Measurements from ENCODE around the gene NNMT. TPM values are rescaled to one million over a fixed set of nuclear protein-coding genes. Genes with fewer than 3 reads are reported as not detected.
"Not testable (repeated sequence)": the region's sequence is repeated elsewhere in the genome, so short reads cannot be mapped to it uniquely, and the experiment has no call there.

NNMT gene
- total RNA-seq, 4 donors from 2014 or later, result 157 to 968 (median 541) TPM

- H3K4me3 ChIP-seq, result no peak overlapping the region
- peaks cover 0 to 6% (median 0%) of the 10 kb centered on the region in 3 donors for H3K9me3 ChIP-seq
- H3K36me3 ChIP-seq, result no peaks in the 10 kb centered on the region
- intact Hi-C loops (cut with DNase I; ENCODE audit: low total_unique reads) (no loop called here), in situ Hi-C loops (cut with MboI; ENCODE audit: low sequenced_read_pairs in 4 of 4) (loop anchor here in 2 of 4 donors (25.0 kb wide), 1 partner anchor 432 kb away; no protein-coding TSS in a partner anchor)
- ATAC-seq (no peak), DNase-seq (no peak)
- H3K4me1 ChIP-seq, result no peaks in the 10 kb centered on the region
- H3K27me3 ChIP-seq, result no peaks in the 10 kb centered on the region
- H3K27ac ChIP-seq, result no peak overlapping the region
- no peak for TF ChIP-seq CTCF (IDR thresholded peaks at IDR 0.05 in 4 of 5, conservative IDR thresholded peaks at IDR 0.05 in 1 of 5)
- no peak for TF ChIP-seq POLR2A (IDR thresholded peaks at IDR 0.05)
Measured at GRCh38 chr11:114330373-114330772, 34.2 kb downstream of the NNMT start.

DNA sequence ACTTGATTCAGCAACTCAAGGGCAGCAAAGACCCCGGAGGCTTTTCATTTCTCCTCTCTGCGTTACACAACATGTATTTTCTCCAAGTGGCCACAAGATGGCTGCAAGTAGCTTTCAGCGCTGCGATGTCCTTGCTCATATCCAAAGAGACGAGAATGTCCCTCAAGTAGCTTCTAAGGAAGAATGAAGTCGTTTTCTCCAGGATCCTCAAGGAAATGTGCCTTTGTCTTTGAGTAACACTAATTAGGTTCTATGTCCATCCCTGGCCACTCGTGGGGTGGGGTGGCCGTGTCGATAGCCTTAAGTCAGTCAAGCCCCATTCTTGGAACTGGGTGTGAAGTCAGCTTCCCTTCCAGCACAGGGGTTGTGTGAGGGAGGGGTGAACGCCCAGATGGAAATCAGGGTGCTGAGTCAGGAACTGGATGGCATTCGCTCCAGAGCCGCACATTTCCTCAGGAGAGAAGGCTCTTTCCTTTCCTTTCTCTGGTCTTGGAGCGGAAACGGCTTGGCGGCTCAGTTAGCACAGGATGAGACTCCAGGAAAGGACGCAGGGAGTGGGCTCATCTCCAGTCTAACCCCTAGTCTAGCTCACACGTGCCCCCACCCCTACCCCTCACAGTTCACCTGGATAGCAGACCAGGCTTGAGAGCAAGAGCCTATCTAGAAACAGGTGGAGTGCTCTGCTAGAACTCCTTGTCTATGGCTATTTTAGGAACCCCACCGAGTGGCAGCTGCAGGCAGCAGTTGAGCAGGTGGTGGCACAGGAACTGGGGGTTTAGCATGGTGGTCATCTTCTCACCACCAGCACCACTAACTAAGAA, 44.3 kb downstream of the NNMT start:
- intact Hi-C loops (cut with DNase I; ENCODE audit: low total_unique reads), result loop anchor here (2.0 to 10.0 kb wide), 3 partner anchors 98 to 422 kb away; partner anchors contain the start of gene REXO2
- H3K27ac ChIP-seq, result peak overlapping the region in 3 of 4 donors; percentile 2 to 29 (median 14)
- peak; percentile 70 to 88 for ATAC-seq
- peak in 1 of 2 donors; percentile 47 for DNase-seq
- no peaks in the 10 kb centered on the region for H3K9me3 ChIP-seq
- no peaks in the 10 kb centered on the region for H3K27me3 ChIP-seq
- peaks cover 7 to 8% of the 10 kb centered on the region in 2 donors for H3K4me1 ChIP-seq
- peak overlapping the region in 3 of 4 donors; percentile 18 to 37 (median 34) for H3K4me3 ChIP-seq
- in situ Hi-C loops (cut with MboI; ENCODE audit: low sequenced_read_pairs in 4 of 4), result loop anchor here (10.0 to 25.0 kb wide), 4 partner anchors 94 to 424 kb away; partner anchors contain the start of gene REXO2 (in 1 of the 4)
- TF ChIP-seq POLR2A (IDR thresholded peaks at IDR 0.05), result no peak
- TF ChIP-seq CTCF (IDR thresholded peaks at IDR 0.05 in 4 of 5, conservative IDR thresholded peaks at IDR 0.05 in 1 of 5), result peak; percentile 61 to 82 (median 79)
- no peaks in the 10 kb centered on the region for H3K36me3 ChIP-seq

DNA sequence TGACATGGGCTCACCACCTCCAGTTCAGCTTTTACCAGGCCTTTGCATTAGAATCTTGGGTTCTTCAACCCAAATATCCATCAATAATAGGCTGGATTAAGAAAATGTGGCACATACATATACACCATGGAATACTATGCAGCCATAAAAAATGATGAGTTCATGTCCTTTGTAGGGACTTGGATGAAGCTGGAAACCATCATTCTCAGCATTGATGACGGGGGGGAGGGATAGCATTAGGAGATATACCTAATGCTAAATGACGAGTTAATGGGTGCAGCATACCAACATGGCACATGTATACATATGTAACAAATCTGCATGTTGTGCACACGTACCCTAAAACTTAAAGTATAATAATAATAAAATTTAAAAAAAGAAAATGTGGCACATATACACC, 45.5 kb downstream of the NNMT start:
- not testable (repeated sequence) for H3K27me3 ChIP-seq, H3K9me3 ChIP-seq, H3K36me3 ChIP-seq, H3K4me3 ChIP-seq, H3K4me1 ChIP-seq, ATAC-seq, H3K27ac ChIP-seq, DNase-seq
- intact Hi-C loops (cut with DNase I; ENCODE audit: low total_unique reads) (loop anchor here (2.0 to 10.0 kb wide), 3 partner anchors 97 to 421 kb away; partner anchors contain the start of gene REXO2), in situ Hi-C loops (cut with MboI; ENCODE audit: low sequenced_read_pairs in 4 of 4) (loop anchor here (10.0 to 25.0 kb wide), 4 partner anchors 93 to 423 kb away; partner anchors contain the start of gene REXO2 (in 1 of the 4))

DNA sequence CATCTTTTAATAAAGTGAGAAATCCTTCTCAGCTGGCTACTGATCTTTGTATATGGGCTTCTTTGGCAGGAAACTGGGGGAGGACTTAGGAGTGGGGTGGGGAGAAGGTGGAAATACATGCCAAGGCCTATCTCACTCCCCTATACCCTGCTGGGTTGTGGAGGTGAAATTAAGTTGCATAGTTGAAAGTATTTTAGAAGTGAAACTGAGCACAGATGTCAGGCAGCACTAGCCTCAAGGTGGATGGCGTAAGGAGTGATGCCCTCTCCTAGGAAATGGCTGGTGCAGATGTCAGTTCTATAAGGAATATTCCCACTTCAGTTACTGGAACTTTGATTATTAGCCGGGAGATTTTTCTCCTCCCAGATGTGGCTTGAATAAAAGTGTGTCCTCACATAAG, 46.3 kb downstream of the NNMT start:
- no peaks in the 10 kb centered on the region for H3K9me3 ChIP-seq
- H3K36me3 ChIP-seq, result no peaks in the 10 kb centered on the region
- in situ Hi-C loops (cut with MboI; ENCODE audit: low sequenced_read_pairs in 4 of 4), result loop anchor here (10.0 to 25.0 kb wide), 4 partner anchors 92 to 422 kb away; partner anchors contain the start of gene REXO2 (in 1 of the 4)
- peaks cover 7 to 8% of the 10 kb centered on the region in 2 donors for H3K4me1 ChIP-seq
- no peak overlapping the region for H3K27ac ChIP-seq
- no peak for ATAC-seq
- no peaks in the 10 kb centered on the region for H3K27me3 ChIP-seq
- no peak overlapping the region for H3K4me3 ChIP-seq
- DNase-seq, result no peak
- TF ChIP-seq POLR2A (IDR thresholded peaks at IDR 0.05) (no peak), CTCF (IDR thresholded peaks at IDR 0.05 in 4 of 5, conservative IDR thresholded peaks at IDR 0.05 in 1 of 5) (no peak)
- intact Hi-C loops (cut with DNase I; ENCODE audit: low total_unique reads), result loop anchor here (10.0 kb wide), 1 partner anchor 262 kb away; no protein-coding TSS in a partner anchor

DNA sequence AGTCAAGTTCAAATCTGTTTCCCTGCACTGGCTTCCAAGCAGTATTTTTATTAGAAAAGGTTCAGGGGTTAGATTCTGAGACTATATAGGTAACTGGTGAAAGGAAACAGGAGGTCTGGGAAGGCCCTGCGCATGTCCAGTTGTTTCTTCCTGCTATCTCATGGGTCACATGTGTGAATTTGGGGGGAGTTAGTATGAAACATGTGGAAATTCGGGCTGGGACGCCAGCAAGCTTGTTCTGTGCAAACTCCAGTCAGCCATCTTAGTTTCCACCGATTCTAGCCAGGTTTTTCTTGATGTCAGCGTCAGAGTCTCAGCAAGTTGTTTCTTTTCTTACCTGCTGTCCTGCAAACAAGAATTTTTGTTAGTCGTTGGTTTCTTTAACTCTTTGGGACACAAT, 46.8 kb downstream of the NNMT start:
- H3K9me3 ChIP-seq, result no peaks in the 10 kb centered on the region
- intact Hi-C loops (cut with DNase I; ENCODE audit: low total_unique reads) (loop anchor here (10.0 kb wide), 1 partner anchor 262 kb away; no protein-coding TSS in a partner anchor), in situ Hi-C loops (cut with MboI; ENCODE audit: low sequenced_read_pairs in 4 of 4) (loop anchor here (10.0 to 25.0 kb wide), 4 partner anchors 92 to 422 kb away; partner anchors contain the start of gene REXO2 (in 1 of the 4))
- H3K27ac ChIP-seq, result no peak overlapping the region
- no peaks in the 10 kb centered on the region for H3K27me3 ChIP-seq
- H3K4me3 ChIP-seq, result no peak overlapping the region
- no peaks in the 10 kb centered on the region for H3K36me3 ChIP-seq
- no peak for DNase-seq
- TF ChIP-seq CTCF (IDR thresholded peaks at IDR 0.05 in 4 of 5, conservative IDR thresholded peaks at IDR 0.05 in 1 of 5), result no peak
- TF ChIP-seq POLR2A (IDR thresholded peaks at IDR 0.05), result no peak
- H3K4me1 ChIP-seq, result peaks cover 7 to 8% of the 10 kb centered on the region in 2 donors
- no peak for ATAC-seq

Data from gastrocnemius medialis (tissue), 4 donors.